Myocyte (in vitro differentiated cells): ENCODE measurements around the gene PCBD1. TPM values are rescaled to one million over a fixed set of nuclear protein-coding genes. Genes with fewer than 3 reads are reported as not detected.
"Not testable (repeated sequence)": the region's sequence is repeated elsewhere in the genome, so short reads cannot be mapped to it uniquely, and the experiment has no call there.

ENCODE experiments used
- DNase-seq: peaks from one replicate; pipeline ENCODE4 v3.0.0-alpha.2; 2012; ENCODE audit warnings: low read depth
- total RNA-seq: library from RNA; depleted of rRNA; stranded (reverse); fragments of >200 nt; gene quantifications from 2 replicates; pipeline ENCODE4 v1.2.3, GENCODE V29; 2014

PCBD1 gene
- total RNA-seq, 1 donor from 2014 or later: 58.8 TPM

- peak; percentile 86 for DNase-seq
These were observed 21.9 kb downstream of the PCBD1 start for GRCh38 chr10:70866424-70866823.

- DNase-seq: no peak
These were observed 23.4 kb downstream of the PCBD1 start for GRCh38 chr10:70864935-70865334.

DNA sequence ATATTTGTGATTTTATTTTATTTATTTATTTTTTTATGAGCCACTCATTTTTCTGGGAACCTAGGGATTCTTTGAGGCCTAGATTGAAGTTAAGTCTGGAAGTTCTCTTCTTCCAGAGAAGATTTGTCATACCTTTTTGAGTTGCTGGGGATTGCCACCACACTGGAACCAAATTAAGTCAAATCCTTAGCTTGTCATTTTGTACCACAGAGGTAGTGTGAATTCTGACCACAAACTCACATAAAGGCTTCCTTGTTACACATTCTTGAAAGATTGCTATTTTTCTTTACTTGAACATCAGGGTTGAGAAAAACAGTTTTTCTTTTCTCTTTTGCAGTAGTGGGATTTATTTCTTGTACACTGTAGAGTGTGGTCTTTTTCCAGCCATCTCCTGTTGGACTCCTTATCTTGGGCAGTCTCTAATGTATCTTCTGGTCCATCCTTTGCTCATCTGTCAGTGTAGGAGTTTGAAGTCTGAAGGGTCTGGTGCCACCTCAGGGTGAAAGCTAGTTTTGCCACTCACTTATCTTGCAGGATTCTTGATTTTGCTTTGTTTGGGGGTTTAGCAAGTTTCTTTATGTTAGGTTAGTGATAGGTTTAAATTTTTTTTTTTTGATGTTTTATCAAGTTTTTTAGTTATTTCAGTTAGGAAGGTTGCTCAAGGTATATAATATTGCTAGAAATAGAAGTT lies 24.8 kb downstream of the PCBD1 start:
- no peak for DNase-seq

DNA sequence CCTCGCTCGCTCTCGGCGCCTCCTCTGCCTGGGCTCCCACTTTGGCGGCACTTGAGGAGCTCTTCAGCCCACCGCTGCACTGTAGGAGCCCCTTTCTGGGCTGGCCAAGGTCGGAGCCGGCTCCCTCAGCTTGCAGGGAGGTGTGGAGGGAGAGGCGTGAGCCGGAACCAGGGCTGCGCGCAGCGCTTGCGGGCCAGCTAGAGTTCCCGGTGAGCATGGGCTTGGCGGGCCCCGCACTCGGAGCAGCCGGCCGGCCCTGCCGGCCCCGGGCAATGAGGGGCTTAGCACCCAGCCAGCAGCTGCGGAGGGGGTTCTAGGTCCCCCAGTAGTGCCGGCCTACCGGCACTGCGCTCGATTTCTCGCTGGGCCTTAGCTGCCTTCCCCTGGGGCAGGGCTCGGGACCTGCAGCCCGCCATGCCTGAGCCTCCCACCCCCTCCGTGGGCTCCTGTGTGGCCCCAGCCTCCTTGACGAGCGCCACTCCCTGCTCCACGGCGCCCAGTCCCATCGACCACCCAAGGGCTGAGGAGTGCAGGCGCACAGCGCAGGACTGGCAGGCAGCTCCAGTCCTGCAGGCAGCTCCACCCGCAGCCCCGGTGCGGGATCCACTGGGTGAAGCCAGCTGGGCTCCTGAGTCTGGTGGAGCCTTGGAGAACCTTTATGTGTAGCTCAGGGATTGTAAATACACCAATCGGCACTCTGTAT lies 26.7 kb downstream of the PCBD1 start:
- not testable (repeated sequence) for DNase-seq

DNA sequence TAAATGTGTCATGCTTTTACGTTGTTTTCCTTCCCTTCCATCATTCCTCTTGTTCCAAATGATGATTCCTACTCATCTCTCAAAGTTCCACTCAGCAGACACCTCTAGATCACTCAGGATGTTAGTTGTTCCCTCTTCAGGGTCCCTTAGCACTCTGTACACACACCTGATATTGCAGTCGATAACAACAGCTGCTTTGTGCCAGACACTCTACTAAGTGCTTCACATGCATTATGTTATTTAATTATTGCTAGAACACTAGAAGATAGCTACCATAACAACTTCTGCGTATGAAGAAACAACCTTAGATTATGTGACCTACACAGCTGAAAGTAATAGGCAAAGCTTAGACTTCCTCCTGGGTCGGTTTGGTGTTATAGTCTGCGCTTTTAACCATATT lies 29.6 kb downstream of the PCBD1 start:
- no peak for DNase-seq

- DNase-seq: no peak
These were observed 31.9 kb downstream of the PCBD1 start for GRCh38 chr10:70856454-70856853.

DNA sequence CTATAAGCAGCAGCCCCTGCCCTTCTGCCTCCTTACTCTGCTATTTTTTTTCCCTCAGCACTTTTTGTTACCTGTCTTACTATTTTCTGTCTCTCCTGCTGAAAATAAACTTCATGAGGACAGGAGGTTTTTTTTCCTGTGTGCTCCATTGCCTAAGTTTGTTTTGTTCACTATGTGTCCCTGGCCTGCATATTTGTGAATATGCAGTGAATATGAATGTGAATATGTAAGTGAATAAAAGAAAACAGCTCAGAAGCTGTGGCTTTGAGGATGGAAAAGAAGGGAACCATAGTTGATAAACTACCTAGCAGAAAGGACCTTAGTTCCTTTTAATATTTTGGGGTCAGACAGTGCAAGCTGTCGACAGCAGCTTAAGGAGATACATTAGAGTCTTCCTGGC lies 34.9 kb downstream of the PCBD1 start:
- DNase-seq: no peak

GRCh38 chr10:70853038-70853437 lies 35.3 kb downstream of the PCBD1 start:
- no peak for DNase-seq

DNA sequence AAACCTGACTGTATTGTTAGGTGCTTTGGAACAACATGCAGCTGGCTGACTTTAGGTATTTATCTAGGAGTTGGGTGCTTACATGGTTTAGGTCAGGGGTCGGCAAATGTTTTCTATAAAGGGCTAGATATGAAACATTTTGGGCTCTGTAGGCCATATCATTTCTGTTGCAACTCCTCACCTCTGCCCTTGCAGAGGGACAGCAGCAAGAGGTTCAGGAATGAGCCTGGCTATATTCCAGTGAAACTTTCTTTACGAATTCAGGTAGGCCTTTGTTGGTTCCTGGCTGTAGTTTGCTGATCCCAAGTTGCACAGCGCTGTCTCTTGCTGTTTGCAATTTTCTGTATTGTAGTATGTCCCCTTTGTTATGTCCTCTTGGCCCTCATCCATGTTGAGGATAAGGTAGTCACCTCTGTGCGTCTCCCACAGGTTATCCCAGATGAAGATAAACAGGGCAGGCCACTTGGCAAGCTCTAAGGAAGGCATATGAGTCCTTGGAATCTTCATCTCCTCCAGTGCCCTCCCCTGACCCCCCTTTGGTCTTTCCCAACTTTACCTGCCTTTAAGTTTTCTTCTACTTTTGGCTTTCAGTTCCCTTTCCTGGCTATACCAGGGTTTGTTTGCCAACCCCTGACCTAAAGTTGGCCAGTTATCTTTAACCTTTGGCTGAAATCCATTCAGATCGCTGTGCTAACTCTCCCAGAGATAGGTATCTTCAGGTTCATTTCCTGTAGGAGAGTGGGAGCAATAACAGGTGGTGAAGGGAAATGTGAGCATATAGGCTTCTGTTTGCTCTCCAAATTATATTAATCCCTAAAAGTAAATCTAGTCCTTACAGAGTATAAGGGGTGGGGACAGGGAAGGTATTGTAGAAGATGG lies 36.5 kb downstream of the PCBD1 start:
- DNase-seq: no peak

GRCh38 chr10:70850097-70850496 lies 38.3 kb downstream of the PCBD1 start:
- no peak for DNase-seq

DNA sequence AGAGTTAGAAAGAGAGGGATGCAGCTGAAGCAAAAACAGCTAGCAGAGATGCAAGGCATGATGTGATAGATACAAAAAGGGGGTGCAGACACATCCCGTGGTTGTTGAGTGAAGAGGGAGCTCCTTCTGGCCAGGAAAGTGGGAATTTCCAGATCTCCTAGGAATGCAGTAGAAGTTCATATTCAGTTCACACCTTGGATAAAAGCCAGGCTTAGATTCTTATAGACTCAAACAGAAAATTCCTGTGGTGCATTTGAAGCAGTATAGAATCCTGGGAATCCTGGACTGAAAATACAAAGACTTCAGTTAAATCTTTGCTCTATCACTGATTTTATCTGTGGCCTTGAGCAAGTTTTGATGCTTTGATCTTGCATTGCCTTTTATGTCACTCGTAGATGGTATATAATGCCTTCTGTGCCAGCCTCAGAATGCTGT lies 38.8 kb downstream of the PCBD1 start:
- DNase-seq: no peak

DNA sequence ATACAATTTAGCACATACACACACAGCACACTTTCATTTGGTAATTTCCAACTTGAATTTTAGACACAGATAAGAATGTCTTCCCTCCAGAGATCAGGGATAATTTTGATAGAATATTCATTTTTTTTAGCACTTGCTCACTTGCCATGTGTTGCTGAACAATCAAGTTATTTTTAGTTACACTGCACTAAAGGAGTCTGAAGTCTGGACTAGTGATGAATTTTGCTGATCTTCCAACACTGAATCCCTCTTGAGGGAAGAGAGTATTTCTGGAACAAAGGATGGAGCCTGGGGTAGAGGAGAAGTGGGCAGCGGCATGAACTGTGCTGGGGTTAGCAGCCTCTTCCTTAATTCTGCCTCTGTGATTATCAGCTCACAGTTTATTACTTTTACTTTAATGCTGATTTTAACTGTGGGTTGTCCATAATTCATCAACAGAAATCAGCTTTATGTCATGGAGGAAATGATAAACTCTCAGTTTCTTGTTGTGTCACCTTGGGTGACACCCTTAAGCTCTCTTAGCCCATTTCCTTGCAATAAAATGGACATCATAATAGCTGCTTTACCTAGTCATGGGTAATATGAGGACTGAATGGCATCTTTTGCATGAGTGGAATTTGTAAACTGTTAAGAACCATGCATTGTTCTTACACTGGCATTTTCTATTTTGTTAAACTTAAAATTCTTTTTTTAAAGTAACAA lies 40.6 kb downstream of the PCBD1 start:
- DNase-seq: peak; percentile 70

DNA sequence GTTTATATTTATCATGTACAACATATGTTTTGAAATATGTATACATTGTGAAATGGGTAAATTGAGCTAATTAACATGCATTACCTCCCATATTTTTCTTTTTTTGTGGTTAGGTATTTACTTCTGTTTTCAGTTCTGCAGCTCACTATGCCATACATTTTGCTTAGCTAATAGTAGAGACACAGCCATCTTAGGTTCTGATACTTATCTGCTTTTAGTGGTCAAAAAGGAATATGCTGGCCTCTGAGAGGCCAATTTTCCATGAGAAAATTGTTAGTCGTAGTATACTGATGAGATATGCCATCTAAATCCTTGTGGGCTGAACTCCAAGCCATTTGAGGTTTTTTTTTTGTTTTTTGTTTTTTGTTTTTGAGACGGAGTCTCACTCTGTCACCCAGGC lies 41.6 kb downstream of the PCBD1 start:
- no peak for DNase-seq

- no peak for DNase-seq
These were observed 42.5 kb downstream of the PCBD1 start for GRCh38 chr10:70845816-70846215.

GRCh38 chr10:70845256-70845655 lies 43.1 kb downstream of the PCBD1 start:
- no peak for DNase-seq

DNA sequence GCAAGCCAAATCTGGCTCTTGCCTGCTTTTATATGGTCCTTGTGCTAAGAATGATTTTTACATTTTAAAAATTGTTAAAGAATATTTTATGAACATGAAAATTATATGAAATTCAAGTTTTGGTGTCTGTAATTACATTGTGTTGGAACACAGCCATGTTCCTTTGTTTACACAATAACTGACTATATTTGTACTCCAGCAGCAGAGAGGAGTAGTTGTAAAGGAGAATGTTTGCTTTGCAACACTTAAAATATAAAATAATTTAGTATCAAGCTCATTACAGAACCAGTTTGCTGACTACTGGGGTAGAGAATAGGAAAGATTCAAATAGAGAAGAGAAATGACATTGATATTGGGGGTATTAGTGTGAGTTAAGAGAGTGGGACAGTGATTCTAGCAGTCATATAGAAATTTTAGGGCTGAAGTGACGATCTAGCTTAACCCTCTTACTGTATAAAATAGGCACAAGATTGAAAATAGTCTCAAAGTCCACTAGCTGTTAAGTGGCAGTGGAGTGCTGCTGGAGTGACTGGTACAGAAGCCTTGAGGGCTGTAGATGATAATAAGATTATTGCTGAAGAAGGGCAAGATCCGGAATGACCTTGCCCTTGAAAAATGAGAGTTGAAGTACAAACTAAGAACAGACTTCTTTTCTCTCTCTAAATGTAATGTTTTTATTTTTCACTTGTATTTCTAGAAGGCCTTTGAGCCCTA lies 44.4 kb downstream of the PCBD1 start:
- no peak for DNase-seq

DNA sequence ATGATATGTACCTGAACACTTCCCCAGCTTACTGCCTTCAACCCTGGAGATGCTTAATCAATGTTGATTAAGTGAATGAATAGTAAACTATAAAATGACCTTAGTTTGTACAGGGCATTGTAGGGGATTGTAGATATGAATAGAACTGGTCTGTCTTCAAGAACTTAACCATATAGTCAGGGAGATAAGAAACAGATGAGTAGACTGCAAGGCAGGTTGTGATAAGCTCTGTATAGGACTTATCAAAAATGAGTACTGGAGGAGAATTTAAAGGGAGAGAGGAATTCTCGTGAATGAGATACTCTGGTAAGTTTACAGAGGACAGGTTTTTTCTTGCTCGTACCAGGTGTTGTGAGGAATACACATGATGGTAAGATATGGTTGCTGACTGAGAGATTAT lies 45.0 kb downstream of the PCBD1 start:
- DNase-seq: no peak

DNA sequence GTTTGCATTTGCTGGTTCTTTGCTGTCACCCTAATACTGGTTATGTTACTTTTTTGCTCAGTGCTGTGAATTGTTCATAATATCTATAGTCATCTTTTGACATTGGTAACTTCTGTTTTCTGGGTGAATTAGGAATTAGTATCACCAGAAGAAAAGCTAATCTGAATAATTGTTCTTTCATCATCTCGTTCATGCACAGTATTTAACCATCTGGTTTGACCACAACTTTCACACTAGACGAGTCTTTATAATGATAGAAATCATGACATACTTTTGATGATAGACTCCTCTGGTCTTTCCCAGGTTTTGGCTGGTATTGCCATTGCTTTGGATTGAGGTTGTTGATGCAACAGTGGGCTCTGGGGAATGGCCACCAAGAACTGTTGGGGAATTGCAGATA lies 47.5 kb downstream of the PCBD1 start:
- DNase-seq: no peak

- no peak for DNase-seq
These were observed 50.0 kb downstream of the PCBD1 start for GRCh38 chr10:70838270-70838805.

DNA sequence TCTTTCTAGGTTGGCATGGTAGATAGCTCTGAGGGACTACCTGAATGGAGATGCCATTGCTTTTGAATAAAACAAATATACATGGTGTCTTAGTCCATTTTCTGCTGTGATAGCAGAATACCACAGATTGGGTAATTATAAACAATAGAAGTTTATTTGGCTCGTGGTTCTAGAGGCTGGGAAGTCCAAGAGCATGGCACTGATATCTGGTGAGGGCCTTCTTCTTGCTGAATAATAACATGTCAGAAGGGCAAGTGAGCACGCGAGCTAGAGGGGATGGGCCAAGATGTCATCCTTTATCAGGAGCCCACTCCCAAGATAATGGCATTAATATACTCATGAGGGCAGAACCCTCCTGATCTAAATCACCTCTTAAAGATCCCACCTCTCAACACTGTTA lies 50.7 kb downstream of the PCBD1 start:
- no peak for DNase-seq
